ENCODE measurements around the gene RAB42. TPM values are rescaled to one million over a fixed set of nuclear protein-coding genes. Genes with fewer than 3 reads are reported as not detected.

The RAB42 gene
- total and polyA plus RNA-seq, 10 of the 15 experiments (the other 5 are each of a cell fraction or from before 2014, with no cell fraction given) = 0.16 to 4.5 (median 0.49) TPM

DNA sequence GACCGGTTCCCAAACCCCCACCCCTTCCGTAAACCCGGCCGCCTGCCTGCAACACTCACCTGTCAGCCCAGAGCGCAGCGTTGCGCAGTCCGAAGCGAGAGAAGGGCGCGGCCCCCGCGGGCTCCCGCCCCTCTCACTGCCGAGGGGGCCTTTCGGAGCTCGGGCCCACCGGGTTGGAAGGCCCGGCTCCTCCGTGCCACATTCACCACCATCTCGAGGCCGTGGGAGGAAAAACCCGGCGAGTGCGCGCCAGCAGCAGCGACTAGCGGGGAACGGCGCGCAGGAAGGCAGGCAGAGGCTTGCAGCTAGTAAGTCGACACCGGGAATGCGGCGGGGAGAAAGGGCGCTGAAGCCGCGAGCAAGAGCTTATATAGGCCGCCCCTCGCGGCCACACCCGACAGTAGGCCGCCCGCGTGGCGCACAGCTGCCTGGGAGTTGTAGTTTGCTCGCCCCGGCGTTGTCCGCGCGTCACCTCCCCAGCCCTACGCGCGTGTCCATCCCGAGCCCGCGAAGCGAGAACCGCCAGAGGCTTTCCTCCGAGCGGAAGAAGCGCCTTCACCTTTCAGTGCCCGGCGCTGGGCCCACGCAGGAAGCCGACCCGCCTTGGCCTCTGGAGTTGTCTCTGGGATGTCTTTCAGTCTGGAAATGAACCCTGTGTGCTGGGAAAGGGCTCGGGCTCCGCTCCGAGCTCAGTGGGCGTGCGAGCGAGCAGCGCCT lies 10.4 kb upstream of the RAB42 start (continued):
- TF ChIP-seq CEBPB (IDR thresholded peaks at IDR 0.05; ENCODE audit: borderline replicate concordance in 1 of 2, low read depth in 2 of 2, low read length in 2 of 2) (no peak), HDAC2 (IDR thresholded peaks at IDR 0.05) (no peak), RBBP5 (conservative IDR thresholded peaks at IDR 0.05) (no peak), RCOR1 (conservative IDR thresholded peaks at IDR 0.05; ENCODE audit: low read depth, low read length) (no peak; the same call in 1 of the 2 replicates), NRF1 (conservative IDR thresholded peaks at IDR 0.05; ENCODE audit: low read depth, low read length) (no peak), ZNF217 (IDR thresholded peaks at IDR 0.05) (no peak), HDAC6 (IDR thresholded peaks at IDR 0.05; ENCODE audit: unreplicated experiment) (peak; percentile 94), RAD21 (IDR thresholded peaks at IDR 0.05; ENCODE audit: insufficient read depth, low read depth, low read length) (no peak), JUNB (IDR thresholded peaks at IDR 0.05) (no peak), ZSCAN29 (IDR thresholded peaks at IDR 0.05) (no peak), KDM1A (IDR thresholded peaks at IDR 0.05; ENCODE audit: borderline replicate concordance) (no peak), MXI1 (IDR thresholded peaks at IDR 0.05; ENCODE audit: low read depth, low read length) (peak; percentile 77; the same call in 1 of the 2 replicates), ZBED1 (IDR thresholded peaks at IDR 0.05; ENCODE audit: borderline replicate concordance) (peak; percentile 92), ESRRA (IDR thresholded peaks at IDR 0.05; ENCODE audit: low read length) (peak; percentile 63), MTA3 (IDR thresholded peaks at IDR 0.05; ENCODE audit: borderline replicate concordance, low read length) (no peak; the same call in 1 of the 2 replicates), TARDBP (IDR thresholded peaks at IDR 0.05; ENCODE audit: borderline replicate concordance) (peak; percentile 47; the same call in 1 of the 2 replicates)
- TF ChIP-seq, protein P1, sequence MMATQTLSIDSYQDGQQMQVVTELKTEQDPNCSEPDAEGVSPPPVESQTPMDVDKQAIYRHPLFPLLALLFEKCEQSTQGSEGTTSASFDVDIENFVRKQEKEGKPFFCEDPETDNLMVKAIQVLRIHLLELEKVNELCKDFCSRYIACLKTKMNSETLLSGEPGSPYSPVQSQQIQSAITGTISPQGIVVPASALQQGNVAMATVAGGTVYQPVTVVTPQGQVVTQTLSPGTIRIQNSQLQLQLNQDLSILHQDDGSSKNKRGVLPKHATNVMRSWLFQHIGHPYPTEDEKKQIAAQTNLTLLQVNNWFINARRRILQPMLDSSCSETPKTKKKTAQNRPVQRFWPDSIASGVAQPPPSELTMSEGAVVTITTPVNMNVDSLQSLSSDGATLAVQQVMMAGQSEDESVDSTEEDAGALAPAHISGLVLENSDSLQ (IDR thresholded peaks at IDR 0.05) = peak; percentile 41; the same call in 1 of the 2 replicates
- TF ChIP-seq, protein P2, sequence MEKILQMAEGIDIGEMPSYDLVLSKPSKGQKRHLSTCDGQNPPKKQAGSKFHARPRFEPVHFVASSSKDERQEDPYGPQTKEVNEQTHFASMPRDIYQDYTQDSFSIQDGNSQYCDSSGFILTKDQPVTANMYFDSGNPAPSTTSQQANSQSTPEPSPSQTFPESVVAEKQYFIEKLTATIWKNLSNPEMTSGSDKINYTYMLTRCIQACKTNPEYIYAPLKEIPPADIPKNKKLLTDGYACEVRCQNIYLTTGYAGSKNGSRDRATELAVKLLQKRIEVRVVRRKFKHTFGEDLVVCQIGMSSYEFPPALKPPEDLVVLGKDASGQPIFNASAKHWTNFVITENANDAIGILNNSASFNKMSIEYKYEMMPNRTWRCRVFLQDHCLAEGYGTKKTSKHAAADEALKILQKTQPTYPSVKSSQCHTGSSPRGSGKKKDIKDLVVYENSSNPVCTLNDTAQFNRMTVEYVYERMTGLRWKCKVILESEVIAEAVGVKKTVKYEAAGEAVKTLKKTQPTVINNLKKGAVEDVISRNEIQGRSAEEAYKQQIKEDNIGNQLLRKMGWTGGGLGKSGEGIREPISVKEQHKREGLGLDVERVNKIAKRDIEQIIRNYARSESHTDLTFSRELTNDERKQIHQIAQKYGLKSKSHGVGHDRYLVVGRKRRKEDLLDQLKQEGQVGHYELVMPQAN (conservative IDR thresholded peaks at IDR 0.05) = peak; percentile 81
- TF ChIP-seq, protein P3, sequence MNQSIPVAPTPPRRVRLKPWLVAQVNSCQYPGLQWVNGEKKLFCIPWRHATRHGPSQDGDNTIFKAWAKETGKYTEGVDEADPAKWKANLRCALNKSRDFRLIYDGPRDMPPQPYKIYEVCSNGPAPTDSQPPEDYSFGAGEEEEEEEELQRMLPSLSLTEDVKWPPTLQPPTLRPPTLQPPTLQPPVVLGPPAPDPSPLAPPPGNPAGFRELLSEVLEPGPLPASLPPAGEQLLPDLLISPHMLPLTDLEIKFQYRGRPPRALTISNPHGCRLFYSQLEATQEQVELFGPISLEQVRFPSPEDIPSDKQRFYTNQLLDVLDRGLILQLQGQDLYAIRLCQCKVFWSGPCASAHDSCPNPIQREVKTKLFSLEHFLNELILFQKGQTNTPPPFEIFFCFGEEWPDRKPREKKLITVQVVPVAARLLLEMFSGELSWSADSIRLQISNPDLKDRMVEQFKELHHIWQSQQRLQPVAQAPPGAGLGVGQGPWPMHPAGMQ (IDR thresholded peaks at IDR 0.05; ENCODE audit: borderline replicate concordance) = no peak
- TF ChIP-seq, protein P4, sequence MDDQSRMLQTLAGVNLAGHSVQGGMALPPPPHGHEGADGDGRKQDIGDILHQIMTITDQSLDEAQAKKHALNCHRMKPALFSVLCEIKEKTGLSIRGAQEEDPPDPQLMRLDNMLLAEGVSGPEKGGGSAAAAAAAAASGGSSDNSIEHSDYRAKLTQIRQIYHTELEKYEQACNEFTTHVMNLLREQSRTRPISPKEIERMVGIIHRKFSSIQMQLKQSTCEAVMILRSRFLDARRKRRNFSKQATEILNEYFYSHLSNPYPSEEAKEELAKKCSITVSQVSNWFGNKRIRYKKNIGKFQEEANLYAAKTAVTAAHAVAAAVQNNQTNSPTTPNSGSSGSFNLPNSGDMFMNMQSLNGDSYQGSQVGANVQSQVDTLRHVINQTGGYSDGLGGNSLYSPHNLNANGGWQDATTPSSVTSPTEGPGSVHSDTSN (IDR thresholded peaks at IDR 0.05; ENCODE audit: insufficient replicate concordance, low read depth, low read length) = peak; percentile 25
- TF ChIP-seq, protein P5, sequence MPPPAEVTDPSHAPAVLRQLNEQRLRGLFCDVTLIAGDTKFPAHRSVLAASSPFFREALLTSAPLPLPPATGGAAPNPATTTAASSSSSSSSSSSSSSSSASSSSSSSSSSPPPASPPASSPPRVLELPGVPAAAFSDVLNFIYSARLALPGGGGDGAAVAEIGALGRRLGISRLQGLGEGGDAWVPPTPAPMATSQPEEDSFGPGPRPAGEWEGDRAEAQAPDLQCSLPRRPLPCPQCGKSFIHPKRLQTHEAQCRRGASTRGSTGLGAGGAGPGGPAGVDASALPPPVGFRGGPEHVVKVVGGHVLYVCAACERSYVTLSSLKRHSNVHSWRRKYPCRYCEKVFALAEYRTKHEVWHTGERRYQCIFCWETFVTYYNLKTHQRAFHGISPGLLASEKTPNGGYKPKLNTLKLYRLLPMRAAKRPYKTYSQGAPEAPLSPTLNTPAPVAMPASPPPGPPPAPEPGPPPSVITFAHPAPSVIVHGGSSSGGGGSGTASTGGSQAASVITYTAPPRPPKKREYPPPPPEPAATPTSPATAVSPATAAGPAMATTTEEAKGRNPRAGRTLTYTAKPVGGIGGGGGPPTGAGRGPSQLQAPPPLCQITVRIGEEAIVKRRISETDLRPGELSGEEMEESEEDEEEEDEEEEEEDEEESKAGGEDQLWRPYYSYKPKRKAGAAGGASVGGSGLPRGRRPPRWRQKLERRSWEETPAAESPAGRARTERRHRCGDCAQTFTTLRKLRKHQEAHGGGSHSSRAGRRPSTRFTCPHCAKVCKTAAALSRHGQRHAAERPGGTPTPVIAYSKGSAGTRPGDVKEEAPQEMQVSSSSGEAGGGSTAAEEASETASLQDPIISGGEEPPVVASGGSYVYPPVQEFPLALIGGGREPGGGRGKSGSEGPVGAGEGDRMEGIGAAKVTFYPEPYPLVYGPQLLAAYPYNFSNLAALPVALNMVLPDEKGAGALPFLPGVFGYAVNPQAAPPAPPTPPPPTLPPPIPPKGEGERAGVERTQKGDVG (CRISPR knock-in tag; IDR thresholded peaks at IDR 0.05) = no peak

All from GM12878 (cell line).